ENCODE measurements around the gene CTNNA3.

CTNNA3 gene

GRCh38 chr10:67477868-67478267 is 218.1 kb downstream of the CTNNA3 start:
- in situ Hi-C loops (cut with MboI; ENCODE audit: low pct_unique_long_range_greater_than_20kb, low sequenced_read_pairs, unreplicated experiment), result no loop called here
- TF ChIP-seq CTCF (IDR thresholded peaks at IDR 0.05; ENCODE audit: extremely low read depth, insufficient read depth, missing control alignments), result no peak
- DNase-seq (ENCODE audit: low spot score), result no peak

GRCh38 chr10:67476201-67476600 is 219.8 kb downstream of the CTNNA3 start:
- in situ Hi-C loops (cut with MboI; ENCODE audit: low pct_unique_long_range_greater_than_20kb, low sequenced_read_pairs, unreplicated experiment), result no loop called here
- TF ChIP-seq CTCF (IDR thresholded peaks at IDR 0.05; ENCODE audit: extremely low read depth, insufficient read depth, missing control alignments), result no peak
- DNase-seq (ENCODE audit: low spot score), result no peak

- in situ Hi-C loops (cut with MboI; ENCODE audit: low pct_unique_long_range_greater_than_20kb, low sequenced_read_pairs, unreplicated experiment), result no loop called here
- TF ChIP-seq CTCF (IDR thresholded peaks at IDR 0.05; ENCODE audit: extremely low read depth, insufficient read depth, missing control alignments), result no peak
These were observed 222.0 kb downstream of the CTNNA3 start for GRCh38 chr10:67473850-67474633.

GRCh38 chr10:67471022-67471421 is 225.0 kb downstream of the CTNNA3 start:
- no peak for DNase-seq (ENCODE audit: low spot score)
- no peak for TF ChIP-seq CTCF (IDR thresholded peaks at IDR 0.05; ENCODE audit: extremely low read depth, insufficient read depth, missing control alignments)
- in situ Hi-C loops (cut with MboI; ENCODE audit: low pct_unique_long_range_greater_than_20kb, low sequenced_read_pairs, unreplicated experiment), result no loop called here

More at GRCh38 chr10:67473850-67474633, 222.0 kb downstream of the CTNNA3 start:
- no peak for DNase-seq (ENCODE audit: low spot score)

- in situ Hi-C loops (cut with MboI; ENCODE audit: low pct_unique_long_range_greater_than_20kb, low sequenced_read_pairs, unreplicated experiment), result no loop called here
- DNase-seq (ENCODE audit: low spot score), result no peak
- no peak for TF ChIP-seq CTCF (IDR thresholded peaks at IDR 0.05; ENCODE audit: extremely low read depth, insufficient read depth, missing control alignments)
These were observed 231.7 kb downstream of the CTNNA3 start for GRCh38 chr10:67464278-67464677.

GRCh38 chr10:67452892-67453291 is 243.1 kb downstream of the CTNNA3 start:
- no peak for DNase-seq (ENCODE audit: low spot score)
- in situ Hi-C loops (cut with MboI; ENCODE audit: low pct_unique_long_range_greater_than_20kb, low sequenced_read_pairs, unreplicated experiment), result no loop called here
- no peak for TF ChIP-seq CTCF (IDR thresholded peaks at IDR 0.05; ENCODE audit: extremely low read depth, insufficient read depth, missing control alignments)
